ENCODE data around the gene KLHL15. TPM values are rescaled to one million over a fixed set of nuclear protein-coding genes. Genes with fewer than 3 reads are reported as not detected.

The KLHL15 gene
- total RNA-seq, 2 experiments from 2014 or later, result 20.6 to 21.5 TPM

DNA sequence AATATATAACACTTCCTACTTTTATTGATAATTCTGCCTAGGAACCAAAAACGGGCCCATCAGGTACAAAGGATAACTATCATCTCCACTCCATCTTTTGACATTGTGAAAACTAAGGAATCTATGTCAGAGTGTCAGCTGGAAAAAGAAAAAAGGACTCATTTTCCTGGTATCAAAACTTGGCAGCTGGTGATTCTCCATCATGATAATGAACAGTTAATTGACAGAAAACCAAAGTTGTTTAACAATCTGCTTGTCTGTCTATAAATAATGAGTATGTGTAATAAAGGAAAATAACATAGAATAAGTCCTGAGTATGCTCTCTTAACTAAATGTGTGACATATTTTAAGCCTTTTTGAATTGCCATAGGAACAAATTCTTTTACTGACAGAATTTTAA, 87.8 kb downstream of the KLHL15 start:
- intact Hi-C loops (cut with micrococcal nuclease), result no loop called here
- CTCF ChIA-PET, result interaction anchor here (0.7 kb wide), 1 partner anchor 14 kb away, joined by 5 read pairs; no protein-coding TSS in a partner anchor
- no peaks in the 10 kb centered on the region for H3K27me3 Mint-ChIP-seq (ENCODE audit: low read depth)

DNA sequence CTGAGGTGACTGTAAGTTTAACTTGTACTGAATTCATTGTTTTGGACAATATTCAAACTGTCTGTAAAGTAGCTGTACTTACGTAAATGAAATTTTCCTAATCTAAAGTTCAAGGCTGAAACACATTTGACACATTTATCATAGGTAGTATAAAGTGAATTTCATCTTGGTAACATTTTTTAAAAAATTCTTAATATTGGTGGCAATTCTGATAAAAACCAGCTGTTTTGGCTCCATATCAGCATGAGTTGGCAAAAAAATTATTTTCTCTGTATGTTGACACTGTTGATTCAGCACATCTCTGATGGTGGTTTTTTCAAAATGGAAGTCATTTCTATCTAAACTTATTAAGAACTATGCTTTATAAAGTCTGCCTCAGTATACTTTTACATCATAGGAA, 88.3 kb downstream of the KLHL15 start:
- no peaks in the 10 kb centered on the region for H3K36me3 Mint-ChIP-seq (ENCODE audit: low read depth)
- CTCF ChIA-PET, result interaction anchor here (0.7 kb wide), 1 partner anchor 14 kb away, joined by 5 read pairs; no protein-coding TSS in a partner anchor
- intact Hi-C loops (cut with micrococcal nuclease), result no loop called here
- H3K9me3 Mint-ChIP-seq, result no peaks in the 10 kb centered on the region
- H3K4me1 Mint-ChIP-seq (ENCODE audit: low read depth), result no peaks in the 10 kb centered on the region
- no peak for DNase-seq
- no peaks in the 10 kb centered on the region for H3K27me3 Mint-ChIP-seq (ENCODE audit: low read depth)
- H3K27ac Mint-ChIP-seq, result no peak overlapping the region
- H3K4me3 Mint-ChIP-seq, result no peak overlapping the region

More for the DNA sequence above, 87.8 kb downstream of the KLHL15 start:
- no peaks in the 10 kb centered on the region for H3K9me3 Mint-ChIP-seq
- no peak overlapping the region for H3K4me3 Mint-ChIP-seq
- no peaks in the 10 kb centered on the region for H3K4me1 Mint-ChIP-seq (ENCODE audit: low read depth)
- no peaks in the 10 kb centered on the region for H3K36me3 Mint-ChIP-seq (ENCODE audit: low read depth)
- no peak overlapping the region for H3K27ac Mint-ChIP-seq
- DNase-seq, result no peak

- no peak for DNase-seq
- H3K36me3 Mint-ChIP-seq (ENCODE audit: low read depth), result no peaks in the 10 kb centered on the region
- H3K4me1 Mint-ChIP-seq (ENCODE audit: low read depth), result peaks cover 8% of the 10 kb centered on the region
- H3K9me3 Mint-ChIP-seq, result no peaks in the 10 kb centered on the region
- no peak overlapping the region for H3K27ac Mint-ChIP-seq
- intact Hi-C loops (cut with micrococcal nuclease), result no loop called here
- H3K27me3 Mint-ChIP-seq (ENCODE audit: low read depth), result no peaks in the 10 kb centered on the region
- CTCF ChIA-PET, result interaction anchor here (0.7 kb wide), 1 partner anchor 70 kb away, joined by 4 read pairs; no protein-coding TSS in a partner anchor
- no peak overlapping the region for H3K4me3 Mint-ChIP-seq
Measured at GRCh38 chrX:23937100-23937499, 89.9 kb downstream of the KLHL15 start.

- intact Hi-C loops (cut with micrococcal nuclease), result no loop called here
- CTCF ChIA-PET, result no interaction called here
- DNase-seq, result no peak
- no peak overlapping the region for H3K27ac Mint-ChIP-seq
- peaks cover 17% of the 10 kb centered on the region for H3K4me1 Mint-ChIP-seq (ENCODE audit: low read depth)
- H3K9me3 Mint-ChIP-seq, result no peaks in the 10 kb centered on the region
- no peak overlapping the region for H3K4me3 Mint-ChIP-seq
- H3K36me3 Mint-ChIP-seq (ENCODE audit: low read depth), result no peaks in the 10 kb centered on the region
- H3K27me3 Mint-ChIP-seq (ENCODE audit: low read depth), result no peaks in the 10 kb centered on the region
Measured at GRCh38 chrX:23936180-23936579, 90.8 kb downstream of the KLHL15 start.

- Mint-ChIP-seq H3K27me3 (ENCODE audit: low read depth) (no peaks in the 10 kb centered on the region), H3K4me1 (ENCODE audit: low read depth) (peaks cover 21% of the 10 kb centered on the region), H3K36me3 (ENCODE audit: low read depth) (no peaks in the 10 kb centered on the region), H3K4me3 (no peak overlapping the region), H3K9me3 (no peaks in the 10 kb centered on the region), H3K27ac (no peak overlapping the region)
- DNase-seq, result no peak
- CTCF ChIA-PET, result no interaction called here
- intact Hi-C loops (cut with micrococcal nuclease), result no loop called here
Measured at GRCh38 chrX:23935106-23935505, 91.9 kb downstream of the KLHL15 start.

Other genes with a start within 250 kb of the KLHL15 start
- gene SAT1, start 244.0 kb downstream of the KLHL15 start, total RNA-seq, result 100 to 1,000 TPM; 629 to 649 TPM
- gene APOO, start 119.2 kb downstream of the KLHL15 start, total RNA-seq, result 10 to 100 TPM; 41.3 to 49.5 TPM
- gene CXorf58, start 119.2 kb downstream of the KLHL15 start, total RNA-seq, result under 1 TPM in 1 of 2 experiments, not detected in 1; 0.20 TPM
- gene EIF2S3, start 27.8 kb upstream of the KLHL15 start, total RNA-seq, result 100 to 1,000 TPM; 366 to 386 TPM
- 10 to 100 TPM; 27.1 to 27.9 TPM for gene ZFX, start 122.5 kb upstream of the KLHL15 start, total RNA-seq